Dermis microvascular lymphatic vessel endothelial cell (primary cell): ENCODE data around the gene PFKFB2. TPM values are rescaled to one million over a fixed set of nuclear protein-coding genes. Genes with fewer than 3 reads are reported as not detected.

Experiments used
- DNase-seq, 2 donors: peaks; one replicate each; pipeline versions ENCODE4 v3.0.0 to v3.0.0-alpha.2; 2010; ENCODE audit warnings: low read depth in 2 of 2
- total RNA-seq: library from RNA; depleted of rRNA; stranded (reverse); fragments of >200 nt; gene quantifications from 2 replicates; pipeline ENCODE4 v1.2.1, GENCODE V29; 2014

PFKFB2 gene
- total RNA-seq, 1 donor from 2014 or later, result 0.90 TPM

DNA sequence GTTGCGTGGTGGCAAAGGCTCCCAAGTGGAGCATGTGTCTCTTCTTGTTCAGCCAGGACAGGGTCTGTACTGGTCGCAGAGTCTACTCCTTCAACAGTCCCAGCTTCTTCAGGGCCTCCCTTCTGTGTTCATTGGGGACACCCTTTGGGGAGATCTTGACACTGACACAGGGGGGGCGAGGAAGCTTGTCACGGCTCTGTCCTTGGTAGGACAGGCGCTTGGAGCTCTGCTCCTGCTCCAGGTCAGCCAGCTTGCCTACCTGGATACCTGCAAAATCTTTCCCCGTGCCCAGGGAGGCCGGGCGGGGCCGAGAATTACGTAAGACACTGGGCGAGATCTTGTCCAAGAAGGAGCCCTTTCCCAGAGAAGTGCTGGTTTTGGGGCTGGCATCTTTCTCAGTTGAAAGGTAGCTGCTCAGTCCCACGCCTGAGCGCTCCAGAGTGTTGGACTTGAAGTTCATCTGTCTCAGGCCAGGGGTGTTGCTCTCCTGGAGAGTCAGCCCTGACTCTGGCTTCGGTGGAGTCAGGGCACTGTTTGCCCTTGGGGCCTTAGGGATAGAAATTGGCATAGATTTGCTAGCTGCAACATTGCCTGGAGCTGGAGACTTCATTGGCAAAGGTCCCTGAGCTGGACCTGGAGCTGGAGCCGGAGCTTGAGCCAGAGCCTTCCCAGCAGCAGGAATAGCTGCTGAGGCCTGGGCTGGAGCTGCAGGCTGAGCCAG is 31.0 kb upstream of the PFKFB2 start:
- no peak for DNase-seq

DNA sequence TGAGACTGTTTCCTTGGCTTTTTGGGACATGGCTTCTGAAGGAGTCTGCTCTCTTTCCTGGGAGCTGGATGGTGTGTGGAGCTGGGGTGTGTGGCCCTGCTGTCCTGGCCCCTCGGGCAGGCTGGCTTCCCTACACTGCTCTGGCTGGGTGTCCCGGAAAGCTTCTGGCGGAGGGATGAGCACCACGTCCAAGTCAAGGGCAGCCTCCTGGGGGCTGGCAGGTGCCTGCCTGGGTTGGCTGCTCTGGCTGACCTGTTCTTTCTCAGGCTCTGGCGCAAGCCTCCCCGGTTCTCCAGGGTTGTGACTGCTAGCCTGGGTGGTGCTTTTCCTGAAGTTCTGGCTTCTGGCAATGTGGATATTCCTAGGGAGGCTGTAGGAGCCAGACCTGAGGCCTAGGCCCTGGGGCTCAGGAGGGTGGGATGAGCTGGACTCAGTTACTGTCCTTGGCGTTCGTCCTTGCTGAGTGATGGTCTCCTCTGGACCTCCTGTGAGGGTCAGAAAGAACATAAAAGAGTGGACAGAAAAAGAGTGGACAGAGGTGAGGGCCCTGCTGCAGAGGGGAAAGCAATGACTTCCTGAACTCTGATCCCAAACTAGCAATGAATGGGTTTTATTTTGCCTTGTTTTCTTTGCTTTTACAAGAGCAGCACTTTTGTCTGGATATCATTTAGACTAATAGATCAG is 29.9 kb upstream of the PFKFB2 start:
- DNase-seq, result no peak

GRCh38 chr1:207024202-207025145 is 28.6 kb upstream of the PFKFB2 start:
- no peak for DNase-seq

- DNase-seq, result no peak
These were observed 27.8 kb upstream of the PFKFB2 start for GRCh38 chr1:207025146-207025880.

DNA sequence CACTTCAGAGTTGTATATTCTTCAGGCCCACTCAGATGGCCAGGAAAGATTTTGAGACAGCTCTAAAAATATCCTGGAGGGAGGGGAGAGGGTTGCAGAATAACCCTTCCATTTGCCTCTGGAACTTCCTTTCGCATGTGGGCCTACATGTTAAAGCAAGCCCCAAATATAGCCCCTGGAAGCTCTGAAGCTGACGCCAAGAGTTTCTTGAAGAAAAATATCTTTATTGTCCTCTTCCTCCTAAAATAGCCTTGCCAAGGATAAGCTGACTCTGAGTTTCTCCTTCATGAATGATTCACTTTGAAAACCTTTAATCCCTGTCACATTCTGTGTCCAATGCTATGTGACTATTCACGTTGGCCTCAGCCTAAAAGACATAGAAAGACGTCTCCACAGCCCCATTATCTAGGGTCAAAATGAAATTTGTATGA is 27.0 kb upstream of the PFKFB2 start:
- DNase-seq, result no peak

DNA sequence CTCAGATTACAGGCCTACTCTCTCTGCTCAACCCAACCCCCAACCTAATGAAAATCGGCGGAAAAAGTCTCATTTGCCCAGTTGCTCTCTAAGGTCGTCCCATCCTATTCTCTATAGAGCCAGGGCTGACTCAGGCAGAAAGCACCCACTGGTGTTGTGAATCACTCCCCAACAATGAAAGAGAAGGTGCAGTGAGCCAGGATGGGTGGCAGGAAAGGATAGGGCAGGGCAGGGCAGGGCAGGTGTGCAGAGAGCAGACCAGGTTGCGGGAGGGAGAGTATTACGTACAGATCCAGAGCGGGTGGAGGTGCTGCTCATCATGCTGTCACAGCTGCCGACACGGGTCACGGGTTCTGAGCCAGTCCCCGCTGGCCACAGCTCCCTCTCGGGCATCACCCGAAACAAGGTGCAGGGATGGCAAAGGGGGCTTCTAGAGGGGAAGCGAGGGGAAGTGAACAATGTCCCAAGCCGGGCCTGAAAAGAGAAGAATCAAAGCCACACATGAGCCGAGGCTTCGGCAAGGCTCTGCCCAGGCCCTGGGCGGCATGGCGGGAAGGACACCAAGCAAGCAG is 25.8 kb upstream of the PFKFB2 start:
- DNase-seq, result no peak

GRCh38 chr1:207027921-207028320 is 25.2 kb upstream of the PFKFB2 start:
- DNase-seq, result no peak

GRCh38 chr1:207028884-207029650 is 24.0 kb upstream of the PFKFB2 start:
- no peak for DNase-seq

- no peak for DNase-seq
These were observed 23.2 kb upstream of the PFKFB2 start for GRCh38 chr1:207029701-207030521.

- no peak for DNase-seq
These were observed 22.5 kb upstream of the PFKFB2 start for GRCh38 chr1:207030522-207031009.

- no peak for DNase-seq
These were observed 22.1 kb upstream of the PFKFB2 start for GRCh38 chr1:207031016-207031415.

- DNase-seq, result no peak
These were observed 21.3 kb upstream of the PFKFB2 start for GRCh38 chr1:207031632-207032264.

DNA sequence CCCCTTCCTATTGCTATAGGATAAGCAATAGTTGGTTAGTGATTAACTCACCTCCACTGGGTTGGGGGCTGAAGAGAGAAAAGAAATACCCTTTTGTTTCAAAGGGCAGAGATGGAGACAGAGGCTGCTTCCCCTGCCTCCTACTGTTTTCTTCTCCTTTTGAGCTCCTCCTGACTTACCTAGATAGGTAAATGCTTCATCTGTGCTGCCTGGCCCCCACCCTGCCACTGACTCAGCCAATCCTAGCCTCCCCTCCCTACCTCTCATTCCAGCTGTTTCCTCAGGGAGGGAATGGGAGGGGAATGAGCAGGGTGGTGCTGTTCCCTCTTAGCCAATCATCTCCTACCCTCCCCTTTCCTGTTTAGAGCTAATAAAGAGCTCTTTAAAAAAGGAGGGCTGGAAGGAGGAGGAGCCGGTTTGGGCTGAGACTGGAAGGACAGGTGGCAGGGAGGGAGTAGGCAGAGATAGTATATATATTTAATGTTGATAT is 20.5 kb upstream of the PFKFB2 start, which contains the start of gene C1orf116:
C1orf116 (minus strand) TSS at position 229 of the 490 bp plus-strand sequence. CDS start 5,158 bp downstream, outside the sequence.
- DNase-seq, result no peak

- DNase-seq, result no peak
These were observed 19.8 kb upstream of the PFKFB2 start for GRCh38 chr1:207033302-207033701.

DNA sequence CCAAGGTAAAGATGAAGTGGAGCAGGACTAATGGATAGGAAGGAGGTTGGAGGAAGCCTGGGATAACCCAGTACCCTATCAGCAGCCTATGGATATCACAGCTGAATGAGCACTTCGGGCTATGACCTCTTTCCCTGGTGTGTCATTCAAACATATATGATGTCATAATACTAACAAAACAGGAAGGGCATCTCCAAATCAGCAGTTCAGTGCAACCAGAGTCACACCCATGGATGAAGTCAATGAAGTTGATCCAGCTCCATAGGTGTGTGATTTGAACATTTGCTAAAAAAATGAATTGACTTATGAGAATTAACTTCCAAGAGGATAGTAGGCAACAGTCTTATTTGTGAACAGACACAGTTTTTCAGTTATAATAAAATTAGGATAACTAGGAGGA is 18.9 kb upstream of the PFKFB2 start:
- no peak for DNase-seq

DNA sequence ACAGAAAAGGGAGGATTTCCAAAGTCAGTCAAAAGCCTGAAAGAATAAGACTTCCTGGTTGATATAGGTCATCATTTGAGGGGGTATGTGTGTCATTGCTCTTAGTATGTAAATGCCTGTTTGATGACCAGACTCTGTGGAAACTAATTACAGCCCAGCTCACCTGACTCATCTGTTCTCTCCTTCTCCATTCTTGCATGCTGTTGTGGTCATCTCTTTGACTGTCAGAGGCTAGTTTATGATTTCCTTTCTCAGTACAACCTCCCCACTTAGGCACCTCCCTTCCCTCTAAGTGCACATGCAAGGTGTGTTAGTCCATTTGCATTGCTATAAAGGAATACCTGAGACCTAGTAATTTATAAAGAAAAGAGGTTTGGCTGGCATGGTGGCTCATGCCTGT is 18.1 kb upstream of the PFKFB2 start:
- DNase-seq, result no peak

DNA sequence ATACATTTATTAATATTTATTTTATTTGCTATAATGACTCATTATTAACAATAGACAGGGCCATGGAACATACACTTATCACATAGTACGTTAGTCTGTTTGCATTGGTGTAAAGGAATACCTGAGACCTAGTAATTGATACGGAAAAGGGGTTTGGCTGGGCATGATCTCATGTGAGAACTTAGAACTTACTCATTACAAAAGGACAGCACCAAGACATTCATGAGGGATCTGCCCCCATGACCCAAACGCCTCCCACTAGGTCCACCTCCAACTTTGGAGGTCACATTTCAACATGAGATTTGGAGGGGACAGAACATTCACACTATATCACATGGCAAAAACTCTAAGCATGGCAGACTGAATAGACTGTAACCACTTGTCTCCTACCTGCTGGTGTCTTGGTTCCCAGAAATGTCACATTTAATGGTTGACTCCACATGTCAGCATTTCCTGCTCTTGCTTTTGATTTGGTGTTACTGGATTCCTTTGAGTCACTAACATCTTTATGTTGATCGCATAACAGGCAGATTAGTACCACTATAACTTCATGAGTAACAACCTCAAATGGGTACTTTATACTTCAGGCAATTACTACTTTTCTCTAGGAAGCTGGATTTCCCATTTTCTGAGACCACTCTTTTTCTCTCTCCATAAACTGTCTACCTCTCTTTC is 17.1 kb upstream of the PFKFB2 start:
- DNase-seq, result no peak

GRCh38 chr1:207036865-207037264 is 16.2 kb upstream of the PFKFB2 start:
- DNase-seq, result no peak
